Activated naive CD4-positive, alpha-beta T cell treated with Interleukin-2 at 50 U/mL for 16 hours (primary cell): ENCODE data around the gene OR2A1.
"Not testable (repeated sequence)": the region's sequence is repeated elsewhere in the genome, so short reads cannot be mapped to it uniquely, and the experiment has no call there.

ENCODE experiments used
- DNase-seq: peaks from one replicate; pipeline ENCODE4 v3.0.0-alpha.2; 2020

The OR2A1 gene

DNA sequence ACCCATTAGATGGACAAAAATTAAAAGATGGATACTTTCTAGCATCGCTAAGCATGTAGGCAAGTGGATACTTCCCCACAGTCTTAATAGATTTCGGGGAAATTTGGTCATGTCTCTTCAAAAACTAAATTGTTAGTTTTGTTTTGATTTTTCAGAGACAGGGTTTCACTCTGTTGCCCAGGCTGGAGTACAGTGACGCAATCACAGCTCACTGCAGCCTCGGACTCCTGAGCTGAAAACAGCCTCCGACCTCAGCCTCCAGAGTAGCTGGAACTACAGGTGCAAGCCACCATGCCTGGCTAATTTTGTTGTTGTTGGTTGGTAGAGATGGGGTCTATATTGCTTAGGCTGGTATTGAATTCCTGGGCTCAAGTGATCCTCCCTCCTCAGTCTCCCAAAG lies 13.6 kb downstream of the OR2A1 start:
- not testable (repeated sequence) for DNase-seq

DNA sequence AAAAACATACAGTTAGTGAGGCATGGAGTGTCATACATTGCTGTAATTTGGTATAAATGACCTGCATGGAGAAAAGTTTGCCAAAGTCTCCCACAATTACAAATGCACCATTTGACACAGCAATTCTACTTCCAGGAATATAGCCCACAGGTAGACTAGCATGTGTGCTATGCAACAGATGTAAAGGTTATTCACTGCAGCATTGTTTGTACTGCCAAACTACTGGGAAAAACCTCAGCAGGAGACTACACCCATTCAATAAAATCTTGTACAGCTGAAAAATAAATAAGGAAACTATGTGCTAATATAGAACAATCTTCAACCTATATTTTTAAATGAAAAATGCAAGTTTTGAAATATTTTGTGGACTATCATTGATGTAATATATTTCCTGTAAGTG lies 17.8 kb downstream of the OR2A1 start:
- not testable (repeated sequence) for DNase-seq

DNA sequence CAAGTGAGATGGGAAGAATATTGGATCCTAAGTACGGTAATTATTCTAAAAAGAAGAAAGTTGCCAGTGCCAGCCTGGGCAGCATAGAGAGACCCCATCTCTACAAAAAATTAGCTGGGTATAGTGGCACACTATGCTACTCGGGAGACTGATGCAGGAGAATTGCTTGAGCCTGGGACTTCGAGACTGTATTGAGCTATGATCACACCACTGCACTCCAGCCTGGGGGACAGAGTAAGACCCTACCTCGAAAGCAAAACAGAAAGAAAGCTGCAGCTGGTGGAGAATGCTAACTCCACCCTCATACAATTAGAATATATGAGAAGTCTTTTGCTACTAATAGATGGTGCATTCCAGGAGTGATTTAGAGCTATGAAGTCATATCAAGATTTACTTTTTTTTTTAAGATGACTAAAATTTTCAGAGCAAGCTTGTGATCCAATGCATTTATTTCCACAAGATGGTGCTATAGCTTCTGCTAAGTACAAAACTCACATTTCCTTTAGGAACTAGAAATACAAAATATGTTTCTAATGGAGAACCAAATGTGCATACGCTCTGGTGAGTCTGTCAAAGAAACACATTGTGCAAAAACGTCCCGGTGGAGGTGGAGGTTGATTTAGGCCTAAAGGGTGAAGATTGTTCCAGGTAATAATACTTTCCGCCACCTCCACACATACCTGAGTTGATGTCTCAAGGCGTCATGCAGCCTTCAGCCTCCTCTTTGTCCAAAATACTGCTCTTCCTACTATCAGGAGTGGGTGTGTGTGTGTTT lies 19.2 kb downstream of the OR2A1 start:
- not testable (repeated sequence) for DNase-seq

- not testable (repeated sequence) for DNase-seq
Measured at GRCh38 chr7:144331996-144332288, 19.7 kb downstream of the OR2A1 start.

DNA sequence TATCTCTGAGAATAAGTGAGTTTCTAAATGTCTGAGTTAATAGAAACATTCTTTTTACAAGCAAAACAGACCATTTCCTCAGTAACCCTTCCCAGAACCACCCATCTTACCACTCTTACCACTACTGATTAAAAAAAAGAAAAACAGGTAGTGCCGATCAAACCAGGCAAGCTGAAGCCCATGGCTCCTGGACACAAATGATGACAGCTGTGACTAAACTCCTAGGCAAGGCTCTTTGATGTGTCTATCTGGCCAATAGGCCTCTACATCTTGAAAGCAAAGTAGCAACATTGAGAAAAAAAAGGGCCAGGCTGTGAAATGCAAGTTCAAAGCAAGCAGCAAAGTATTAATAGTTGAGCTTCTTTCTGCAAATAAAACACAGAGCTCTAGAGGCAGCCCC lies 36.4 kb downstream of the OR2A1 start:
- not testable (repeated sequence) for DNase-seq

DNA sequence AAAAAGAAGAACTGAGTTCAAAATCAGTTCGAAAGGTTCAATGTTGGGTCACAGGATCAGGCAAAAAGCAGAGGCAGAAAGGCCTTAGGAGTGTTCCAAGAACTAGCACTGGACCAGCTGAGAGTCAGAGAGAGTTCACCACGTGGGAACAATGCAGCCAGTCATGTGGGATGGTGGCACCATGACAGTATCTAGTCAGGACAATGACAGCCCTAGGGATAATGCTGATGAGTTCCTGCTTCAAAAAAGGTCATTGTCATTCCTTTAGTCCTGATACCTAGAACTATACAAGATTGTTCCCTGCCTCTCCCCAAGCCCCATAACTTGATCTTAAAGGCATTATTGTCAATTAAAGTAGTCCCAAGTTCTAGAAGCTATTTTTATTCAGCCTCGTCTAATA lies 39.4 kb downstream of the OR2A1 start:
- not testable (repeated sequence) for DNase-seq

DNA sequence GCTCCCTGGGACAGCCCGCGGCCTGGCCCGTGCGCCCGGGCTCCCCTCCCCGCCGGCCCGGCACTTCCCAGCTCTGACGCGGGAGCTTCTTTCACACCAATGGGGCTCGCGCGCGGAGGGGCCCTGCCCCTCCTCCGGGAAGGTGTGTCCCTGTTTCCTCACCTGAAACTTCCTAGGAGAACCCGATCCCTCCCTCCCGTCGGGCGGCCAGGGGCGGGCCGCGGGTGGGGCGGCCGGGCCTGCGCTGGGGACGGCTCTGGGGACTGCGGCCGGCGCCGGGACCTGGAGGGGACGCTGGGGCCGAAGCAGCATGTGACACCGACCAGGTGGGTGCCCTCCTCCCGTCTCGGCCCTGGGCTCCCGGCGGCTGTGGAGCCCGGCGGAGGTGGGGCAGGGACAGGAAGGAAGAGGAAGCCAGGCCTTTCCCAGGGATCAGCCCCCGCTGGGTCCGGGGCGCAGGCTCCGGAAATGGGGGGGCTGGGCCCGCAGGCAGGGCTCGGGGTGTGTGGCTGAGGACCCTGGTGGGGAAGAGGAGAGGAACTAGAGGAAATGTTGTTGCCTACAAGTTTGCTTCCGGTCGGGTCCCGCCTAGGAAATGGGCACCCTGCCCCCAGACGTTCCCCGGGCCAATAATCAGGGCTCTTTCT lies 43.1 kb downstream of the OR2A1 start, which contains the start of gene ARHGEF5:
ARHGEF5 (plus strand) TSS at position 227 of the 647 bp plus-strand sequence. CDS start 7,268 bp downstream, outside the sequence.
- DNase-seq, result not testable (repeated sequence)

DNA sequence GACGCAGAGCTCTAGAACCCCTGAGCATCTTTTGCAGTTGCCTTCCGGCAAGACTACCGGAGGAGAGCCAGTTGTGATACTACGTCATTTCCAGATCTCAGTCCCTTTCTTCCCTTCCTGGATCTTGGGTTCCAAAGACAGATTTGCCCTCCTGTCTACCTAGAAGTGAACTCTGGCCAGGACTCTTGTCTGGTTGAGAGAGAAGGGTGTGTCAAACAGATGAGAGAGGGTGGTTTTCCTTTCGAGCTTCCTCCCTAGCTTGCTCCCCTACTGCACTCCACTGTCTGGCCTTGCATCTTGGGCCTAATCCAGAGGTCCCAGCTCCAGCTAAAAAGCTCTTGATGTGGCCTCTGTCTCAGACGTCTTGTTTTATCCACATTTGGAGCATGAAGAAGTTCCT lies 44.0 kb downstream of the OR2A1 start:
- DNase-seq, result not testable (repeated sequence)

- DNase-seq, result not testable (repeated sequence)
Measured at GRCh38 chr7:144356860-144357259, 44.6 kb downstream of the OR2A1 start.

DNA sequence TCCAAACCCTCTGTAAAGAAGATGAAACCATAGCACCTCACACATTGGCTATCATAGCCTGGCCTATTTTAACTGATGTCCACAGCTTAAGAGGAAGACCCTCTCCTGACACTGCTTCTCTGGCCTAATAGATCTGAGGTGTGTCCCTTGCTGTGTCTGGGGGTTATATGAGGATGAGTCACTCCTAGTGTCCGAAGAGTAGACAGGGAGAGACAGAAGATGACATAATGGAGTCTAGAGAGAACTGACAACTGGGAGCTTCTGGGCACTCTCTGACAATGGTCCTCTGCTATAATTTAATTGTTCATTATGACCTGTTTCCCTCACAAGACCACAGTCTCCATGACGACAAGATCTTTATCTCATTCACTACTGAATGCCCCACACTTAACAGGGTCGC lies 49.8 kb downstream of the OR2A1 start:
- not testable (repeated sequence) for DNase-seq

- not testable (repeated sequence) for DNase-seq
Measured at GRCh38 chr7:144365523-144365922, 53.3 kb downstream of the OR2A1 start.

DNA sequence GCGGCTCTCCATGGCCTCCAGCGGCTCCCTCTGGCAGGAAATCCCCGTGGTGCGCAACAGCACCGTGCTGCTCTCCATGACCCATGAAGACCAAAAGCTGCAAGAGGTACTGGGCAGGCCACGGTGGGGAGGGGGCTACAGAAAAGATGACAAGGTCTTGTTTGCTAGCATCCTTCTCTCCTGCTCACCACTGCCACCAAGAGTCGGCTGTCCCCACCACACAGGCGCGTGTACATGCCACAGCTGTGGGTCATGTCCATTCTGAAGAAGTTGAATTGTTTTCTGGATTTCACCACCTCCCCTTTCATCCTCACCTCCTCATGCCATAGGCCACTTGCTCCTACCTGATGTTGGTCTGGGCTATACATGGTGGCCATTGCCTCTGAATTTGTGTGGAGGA lies 55.0 kb downstream of the OR2A1 start:
- DNase-seq, result not testable (repeated sequence)

DNA sequence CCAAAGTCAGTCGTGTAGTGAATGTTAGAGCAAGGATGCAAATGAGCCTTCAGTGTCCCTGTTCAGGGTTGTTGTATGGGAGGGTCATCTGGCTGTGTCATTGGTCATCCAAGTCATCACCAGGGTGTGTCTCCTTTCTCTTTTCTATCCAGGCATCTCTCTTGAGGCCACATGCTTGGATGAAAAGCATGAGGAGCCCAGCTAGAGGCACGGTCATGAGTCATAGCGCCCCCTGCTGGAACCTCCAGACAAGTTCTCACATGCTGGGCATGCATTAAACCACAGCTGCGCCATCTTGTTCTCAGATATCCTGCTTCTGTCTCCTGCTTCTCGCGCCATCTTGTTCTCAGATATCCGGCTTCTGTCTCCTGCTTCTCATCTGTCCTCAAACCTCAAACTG lies 57.0 kb downstream of the OR2A1 start:
- DNase-seq, result not testable (repeated sequence)
